SK-N-SH treated with all-trans-retinoic acid at 6 μM for 48 hours (cell line): Measurements from ENCODE around the gene MAP1B.

Source experiments
- ATAC-seq: fragments of 200-7000 bp; cut with Tn5 transposase; 3 replicates; pipeline ENCODE4 v1.9.1; 2020; ENCODE audit warnings: mild to moderate bottlenecking, moderate library complexity
- ARNTL ChIP-seq: fragments of 450-650 bp; formaldehyde crosslinking; IDR thresholded peaks from 2 replicates; pipeline ENCODE4 v1.5.0; 2020; ENCODE audit warnings: low read depth, mild to moderate bottlenecking, moderate library complexity, borderline replicate concordance
- BACH2 ChIP-seq: fragments of 250-450 bp; sonication (Bioruptor Pico); IDR thresholded peaks from 2 replicates; pipeline ENCODE4 v1.9.0; 2021; ENCODE audit warnings: mild to moderate bottlenecking, borderline replicate concordance
- CREB5 ChIP-seq: fragments of 250-450 bp; sonication (Bioruptor Pico); IDR thresholded peaks from 2 replicates; pipeline ENCODE4 v1.5.1; 2020; ENCODE audit warnings: low read depth, mild to moderate bottlenecking, moderate library complexity
- CSDC2 ChIP-seq: fragments of 250-450 bp; sonication (Bioruptor Pico); IDR thresholded peaks from 2 replicates; pipeline ENCODE4 v1.5.0; 2020; ENCODE audit warnings: mild to moderate bottlenecking, moderate library complexity
- CSRNP3 ChIP-seq: fragments of 250-450 bp; sonication (Bioruptor Pico); IDR thresholded peaks from 2 replicates; pipeline ENCODE4 v1.5.1; 2021; ENCODE audit warnings: mild to moderate bottlenecking, moderate library complexity
- GLIS3 ChIP-seq: fragments of 250-450 bp; sonication (Bioruptor Pico); IDR thresholded peaks from 2 replicates; pipeline ENCODE4 v1.5.0; 2020; ENCODE audit warnings: mild to moderate bottlenecking, moderate library complexity
- ISL1 ChIP-seq: fragments of 250-450 bp; sonication (Bioruptor Pico); IDR thresholded peaks from 2 replicates; pipeline ENCODE4 v2.1.2; 2022; ENCODE audit warnings: mild to moderate bottlenecking, moderate library complexity
- POU6F1 ChIP-seq: fragments of 250-450 bp; sonication (Bioruptor Pico); IDR thresholded peaks from 2 replicates; pipeline ENCODE4 v1.8.0; 2021; ENCODE audit warnings: low read depth, mild to moderate bottlenecking, moderate library complexity, borderline replicate concordance
- PPARA ChIP-seq: fragments of 250-450 bp; sonication (Bioruptor Pico); IDR thresholded peaks from 2 replicates; pipeline ENCODE4 v1.5.0; 2020; ENCODE audit warnings: mild to moderate bottlenecking, borderline replicate concordance
- RARB ChIP-seq: fragments of 250-450 bp; sonication (Bioruptor Pico); IDR thresholded peaks from 2 replicates; pipeline ENCODE4 v1.8.0; 2021; ENCODE audit warnings: mild to moderate bottlenecking, moderate library complexity
- SNAI2 ChIP-seq: fragments of 250-450 bp; sonication (Bioruptor Pico); IDR thresholded peaks from 2 replicates; pipeline ENCODE4 v1.5.0; 2020; ENCODE audit warnings: mild to moderate bottlenecking, moderate library complexity
- TOX ChIP-seq: fragments of 250-450 bp; sonication (Bioruptor Pico); IDR thresholded peaks from 2 replicates; pipeline ENCODE4 v1.8.0; 2021; ENCODE audit warnings: mild to moderate bottlenecking, moderate library complexity, borderline replicate concordance
- TSHZ2 ChIP-seq: fragments of 250-450 bp; sonication (Bioruptor Pico); IDR thresholded peaks from 2 replicates; pipeline ENCODE4 v1.5.0; 2020; ENCODE audit warnings: mild to moderate bottlenecking, moderate library complexity
- ZC3H10 ChIP-seq: fragments of 250-450 bp; sonication (Bioruptor Pico); IDR thresholded peaks from 2 replicates; pipeline ENCODE4 v1.5.1; 2021; ENCODE audit warnings: mild to moderate bottlenecking, moderate library complexity
- ZFP3 ChIP-seq: fragments of 250-450 bp; sonication (Bioruptor Pico); IDR thresholded peaks from 2 replicates; pipeline ENCODE4 v1.5.0; 2020; ENCODE audit warnings: mild to moderate bottlenecking, moderate library complexity
- ZNF565 ChIP-seq: fragments of 450-650 bp; formaldehyde crosslinking; conservative IDR thresholded peaks from 2 replicates; pipeline ENCODE4 v1.5.0; 2020; ENCODE audit warnings: low read depth, mild to moderate bottlenecking, moderate library complexity
- ZNF70 ChIP-seq: fragments of 450-650 bp; formaldehyde crosslinking; IDR thresholded peaks from 2 replicates; pipeline ENCODE4 v1.5.0; 2020; ENCODE audit warnings: mild to moderate bottlenecking, moderate library complexity

The MAP1B gene

GRCh38 chr5:72117307-72117706 lies 10.0 kb downstream of the MAP1B start:
- ATAC-seq, result no peak
- no peak for TF ChIP-seq ISL1 (CRISPR knock-in tag)
- no peak for TF ChIP-seq TSHZ2
- no peak for TF ChIP-seq POU6F1 (CRISPR knock-in tag)
- TF ChIP-seq CSRNP3, result no peak
- no peak for TF ChIP-seq ZNF565 (CRISPR knock-in tag)
- no peak for TF ChIP-seq CREB5 (CRISPR knock-in tag)
- TF ChIP-seq PPARA (CRISPR knock-in tag), result no peak
- no peak for TF ChIP-seq RARB (CRISPR knock-in tag)
- TF ChIP-seq ZFP3 (CRISPR knock-in tag), result no peak

GRCh38 chr5:72121052-72121779 lies 13.9 kb downstream of the MAP1B start:
- TF ChIP-seq GLIS3 (CRISPR knock-in tag), result no peak
- TF ChIP-seq POU6F1 (CRISPR knock-in tag), result no peak
- no peak for TF ChIP-seq RARB (CRISPR knock-in tag)
- no peak for TF ChIP-seq SNAI2 (CRISPR knock-in tag)
- no peak for TF ChIP-seq ZC3H10
- TF ChIP-seq ZNF565 (CRISPR knock-in tag), result no peak
- no peak for TF ChIP-seq ARNTL (CRISPR knock-in tag)
- no peak for TF ChIP-seq CSRNP3
- TF ChIP-seq TSHZ2, result no peak
- TF ChIP-seq BACH2, result no peak
- TF ChIP-seq PPARA (CRISPR knock-in tag), result no peak
- TF ChIP-seq ZNF70 (CRISPR knock-in tag), result no peak
- no peak for TF ChIP-seq CSDC2 (CRISPR knock-in tag)
- no peak for TF ChIP-seq TOX
- no peak for TF ChIP-seq CREB5 (CRISPR knock-in tag)
- ATAC-seq, result no peak
